Upper lobe of right lung (tissue), 1 donor: ENCODE measurements around the gene ATP8B1. TPM values are rescaled to one million over a fixed set of nuclear protein-coding genes. Genes with fewer than 3 reads are reported as not detected.
"Not testable (repeated sequence)": the region's sequence is repeated elsewhere in the genome, so short reads cannot be mapped to it uniquely, and the experiment has no call there.

ENCODE experiments used
- ATAC-seq: fragments of 200-7000 bp; cut with Tn5 transposase; one replicate; pipeline ENCODE4 v1.9.1; 2020; ENCODE audit warnings: mild to moderate bottlenecking, moderate library complexity
- DNase-seq: peaks from one replicate; pipeline ENCODE4 v3.0.0-alpha.2; 2020
- H3K27ac ChIP-seq: fragments of 200-600 bp; one replicate; pipeline ENCODE4 v1.8.0; 2022
- H3K27me3 ChIP-seq: fragments of 200-600 bp; one replicate; pipeline ENCODE4 v1.8.0; 2022; ENCODE audit warnings: mild to moderate bottlenecking
- H3K36me3 ChIP-seq: fragments of 200-600 bp; one replicate; pipeline ENCODE4 v1.8.0; 2022
- H3K4me1 ChIP-seq: fragments of 200-600 bp; one replicate; pipeline ENCODE4 v1.8.0; 2022
- H3K4me3 ChIP-seq: fragments of 200-600 bp; one replicate; pipeline ENCODE4 v1.8.0; 2022; ENCODE audit warnings: mild to moderate bottlenecking
- H3K9me3 ChIP-seq: fragments of 200-600 bp; one replicate; pipeline ENCODE4 v1.8.0; 2022
- CTCF ChIP-seq: fragments of 200-600 bp; IDR thresholded peaks from one replicate; pipeline ENCODE4 v1.8.0; 2022; ENCODE audit warnings: antibody characterized with exemption
- intact Hi-C: fragments of 100-400 bp; cut with DNase I; formaldehyde crosslinking; loops from one replicate; pipeline ENCODE4 v1.11.0; 2022
- total RNA-seq: library from RNA; stranded (reverse); fragmentation: NEBNext Ultra II Directional; extraction: Animal tissue kit (Norgen Biotek cat#: 25700); gene quantifications from one replicate; pipeline ENCODE4 v1.2.1, GENCODE V29; 2021
- donor health status: DM: no; HTN: yes; CAD: no; lungs with severe emphysema.

The ATP8B1 gene
- total RNA-seq, 1 donor from 2014 or later = 30.7 TPM

- ATAC-seq = no peak
- no peak overlapping the region for H3K4me3 ChIP-seq
- no peaks in the 10 kb centered on the region for H3K4me1 ChIP-seq
- DNase-seq = no peak
- no peaks in the 10 kb centered on the region for H3K27me3 ChIP-seq
- intact Hi-C loops = no loop called here
- no peak overlapping the region for H3K27ac ChIP-seq
- no peaks in the 10 kb centered on the region for H3K36me3 ChIP-seq
- H3K9me3 ChIP-seq = no peaks in the 10 kb centered on the region
- TF ChIP-seq CTCF = no peak
Observed at GRCh38 chr18:57827646-57828045, 24.5 kb upstream of the ATP8B1 start.

- H3K36me3 ChIP-seq = no peaks in the 10 kb centered on the region
- no peak overlapping the region for H3K4me3 ChIP-seq
- H3K4me1 ChIP-seq = no peaks in the 10 kb centered on the region
- DNase-seq = no peak
- intact Hi-C loops = no loop called here
- no peak for ATAC-seq
- H3K27me3 ChIP-seq = no peaks in the 10 kb centered on the region
- H3K9me3 ChIP-seq = no peaks in the 10 kb centered on the region
- TF ChIP-seq CTCF = no peak
- no peak overlapping the region for H3K27ac ChIP-seq
Observed at GRCh38 chr18:57826252-57826651, 23.1 kb upstream of the ATP8B1 start.

GRCh38 chr18:57820583-57820982, 17.5 kb upstream of the ATP8B1 start:
- not testable (repeated sequence) for ATAC-seq

GRCh38 chr18:57819671-57820460, 16.8 kb upstream of the ATP8B1 start:
- Histone ChIP-seq H3K36me3 (no peaks in the 10 kb centered on the region), H3K27ac (peak overlapping the region; percentile 20), H3K4me1 (peaks cover 4% of the 10 kb centered on the region), H3K9me3 (no peaks in the 10 kb centered on the region), H3K27me3 (no peaks in the 10 kb centered on the region), H3K4me3 (no peak overlapping the region)
- DNase-seq (peak; percentile 69), ATAC-seq (peak; percentile 83)
- no peak for TF ChIP-seq CTCF
- intact Hi-C loops = no loop called here

More at GRCh38 chr18:57820583-57820982, 17.5 kb upstream of the ATP8B1 start:
- H3K27me3 ChIP-seq, H3K9me3 ChIP-seq, H3K4me1 ChIP-seq, H3K4me3 ChIP-seq, DNase-seq, intact Hi-C loops, H3K36me3 ChIP-seq: not testable (repeated sequence)
- peak overlapping the region; percentile 20 for H3K27ac ChIP-seq

- Histone ChIP-seq H3K4me1 (peaks cover 4% of the 10 kb centered on the region), H3K27me3 (no peaks in the 10 kb centered on the region), H3K4me3 (no peak overlapping the region), H3K9me3 (no peaks in the 10 kb centered on the region), H3K27ac (peak overlapping the region; percentile 20), H3K36me3 (no peaks in the 10 kb centered on the region)
- intact Hi-C loops = no loop called here
- DNase-seq = no peak
- TF ChIP-seq CTCF = no peak
- ATAC-seq = no peak
Observed at GRCh38 chr18:57819119-57819518, 16.0 kb upstream of the ATP8B1 start.

- H3K36me3 ChIP-seq = no peaks in the 10 kb centered on the region
- H3K27me3 ChIP-seq = no peaks in the 10 kb centered on the region
- peaks cover 4% of the 10 kb centered on the region for H3K4me1 ChIP-seq
- ATAC-seq = no peak
- H3K27ac ChIP-seq = no peak overlapping the region
- intact Hi-C loops = no loop called here
- peaks cover 5% of the 10 kb centered on the region for H3K9me3 ChIP-seq
- H3K4me3 ChIP-seq = no peak overlapping the region
- no peak for DNase-seq
- no peak for TF ChIP-seq CTCF
Observed at GRCh38 chr18:57816208-57816954, 13.3 kb upstream of the ATP8B1 start.
